Activated CD8-positive, alpha-beta memory T cell treated with anti-CD3 and anti-CD28 coated beads, Interleukin-2, amount 50 U/mL, for 24 hours (primary cell): Measurements from ENCODE around the gene PANK1.
"Not testable (repeated sequence)": the region's sequence is repeated elsewhere in the genome, so short reads cannot be mapped to it uniquely, and the experiment has no call there.

ENCODE experiments used
- DNase-seq: peaks from one replicate; pipeline ENCODE4 v3.0.0-alpha.2; 2020; ENCODE audit errors: extremely low read depth

The PANK1 gene

DNA sequence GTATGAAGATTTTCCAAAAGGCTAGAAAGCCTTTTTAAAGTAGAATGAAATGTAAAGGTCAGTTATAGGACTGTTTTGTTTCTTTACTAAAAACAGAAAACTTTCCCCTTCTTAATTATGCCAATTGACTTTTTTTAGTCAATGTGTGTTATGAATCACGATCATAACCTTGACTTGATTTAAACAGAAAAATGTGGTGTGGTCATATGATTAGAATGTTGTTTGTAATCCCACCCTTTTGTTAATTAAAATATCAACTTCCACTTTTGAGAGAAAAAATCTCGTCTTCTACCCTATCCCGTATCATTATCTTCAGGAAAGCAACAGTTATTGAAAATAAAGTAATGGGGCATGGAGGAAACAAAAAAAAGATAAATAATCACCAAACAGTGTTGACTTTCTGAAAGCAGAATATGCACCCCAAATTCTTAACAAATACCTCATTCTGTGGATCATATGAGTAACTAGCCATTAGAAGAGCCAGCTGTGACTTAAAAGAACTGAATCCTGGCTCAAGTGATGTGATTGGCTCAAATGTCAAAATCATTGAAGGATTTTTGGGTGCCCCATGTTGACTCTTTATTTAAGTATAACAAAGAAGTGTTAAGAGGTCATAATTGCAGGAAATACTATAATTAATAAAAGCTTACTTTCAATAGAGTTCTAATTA, 77.3 kb downstream of the PANK1 start:
- DNase-seq = no peak

- DNase-seq = no peak
These were observed 78.0 kb downstream of the PANK1 start for GRCh38 chr10:89566992-89567391.

GRCh38 chr10:89566095-89566950, 78.7 kb downstream of the PANK1 start:
- DNase-seq = no peak

DNA sequence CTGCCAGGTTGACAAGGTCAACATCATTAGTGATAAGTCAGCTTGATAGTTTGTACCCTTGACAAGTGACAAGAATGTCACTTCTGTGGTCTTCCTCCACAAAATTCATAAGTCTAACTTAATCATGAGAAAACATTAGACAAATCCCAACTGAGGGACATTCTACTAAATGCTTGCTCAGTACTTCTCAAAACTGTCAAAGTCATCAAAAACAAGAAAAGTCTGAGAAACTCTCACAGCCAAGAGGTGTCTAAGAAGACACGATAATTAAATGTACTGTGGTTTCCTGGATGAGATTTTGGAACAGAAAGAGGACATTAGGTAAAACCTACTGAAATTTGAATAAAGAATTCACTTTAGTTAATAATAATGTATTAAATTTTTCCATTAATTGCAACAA, 79.9 kb downstream of the PANK1 start:
- no peak for DNase-seq

DNA sequence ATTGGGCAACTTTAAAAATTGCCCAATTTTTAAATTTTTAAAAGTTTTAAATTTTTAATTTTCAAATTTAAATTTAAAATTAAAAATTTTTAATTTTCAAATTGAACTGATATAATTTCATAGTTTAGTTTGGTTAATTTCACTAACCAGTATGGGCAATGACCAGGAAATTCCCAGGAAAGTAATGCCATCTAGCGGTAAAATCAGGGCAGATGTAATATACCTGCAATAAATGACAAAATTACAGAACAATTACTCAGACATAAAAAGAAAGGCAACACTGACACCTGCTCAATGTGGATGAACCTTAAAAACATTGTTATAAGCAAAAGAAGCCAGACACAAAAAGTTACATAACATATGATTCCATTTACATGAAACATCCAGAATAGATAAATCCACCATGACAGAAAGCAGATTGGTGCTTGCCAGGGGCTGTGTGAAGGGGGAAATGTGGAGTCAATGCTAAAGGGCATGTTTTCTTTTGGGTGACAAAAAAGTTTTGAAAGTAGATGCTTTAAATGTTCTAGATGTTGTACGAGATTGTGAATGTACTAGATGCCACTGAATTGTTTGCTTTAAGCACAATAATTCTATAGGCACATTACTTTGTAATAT, 81.1 kb downstream of the PANK1 start:
- DNase-seq = no peak

DNA sequence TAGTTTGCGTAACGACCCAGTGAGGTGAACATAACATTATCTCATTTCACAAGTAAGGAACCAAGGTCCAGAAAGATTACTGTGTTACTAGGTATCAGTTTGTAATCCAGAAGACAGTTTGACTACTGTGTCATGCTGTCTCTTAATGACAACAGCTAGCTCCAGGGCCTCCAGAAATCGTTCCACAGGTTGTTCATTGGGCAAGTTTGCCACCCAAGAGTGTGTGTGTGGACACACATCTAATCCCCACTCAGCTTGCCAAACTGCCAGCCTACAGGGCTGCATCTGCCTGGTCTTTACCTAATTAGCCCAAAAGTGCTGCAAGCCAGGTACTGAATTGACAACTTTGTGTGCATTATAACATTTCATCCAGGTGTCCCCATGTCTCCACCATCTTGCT, 81.7 kb downstream of the PANK1 start:
- DNase-seq = no peak

- DNase-seq = no peak
These were observed 88.4 kb downstream of the PANK1 start for GRCh38 chr10:89556600-89556999.

- DNase-seq = no peak
These were observed 89.2 kb downstream of the PANK1 start for GRCh38 chr10:89555688-89556445.

- no peak for DNase-seq
These were observed 90.6 kb downstream of the PANK1 start for GRCh38 chr10:89554433-89554832.

DNA sequence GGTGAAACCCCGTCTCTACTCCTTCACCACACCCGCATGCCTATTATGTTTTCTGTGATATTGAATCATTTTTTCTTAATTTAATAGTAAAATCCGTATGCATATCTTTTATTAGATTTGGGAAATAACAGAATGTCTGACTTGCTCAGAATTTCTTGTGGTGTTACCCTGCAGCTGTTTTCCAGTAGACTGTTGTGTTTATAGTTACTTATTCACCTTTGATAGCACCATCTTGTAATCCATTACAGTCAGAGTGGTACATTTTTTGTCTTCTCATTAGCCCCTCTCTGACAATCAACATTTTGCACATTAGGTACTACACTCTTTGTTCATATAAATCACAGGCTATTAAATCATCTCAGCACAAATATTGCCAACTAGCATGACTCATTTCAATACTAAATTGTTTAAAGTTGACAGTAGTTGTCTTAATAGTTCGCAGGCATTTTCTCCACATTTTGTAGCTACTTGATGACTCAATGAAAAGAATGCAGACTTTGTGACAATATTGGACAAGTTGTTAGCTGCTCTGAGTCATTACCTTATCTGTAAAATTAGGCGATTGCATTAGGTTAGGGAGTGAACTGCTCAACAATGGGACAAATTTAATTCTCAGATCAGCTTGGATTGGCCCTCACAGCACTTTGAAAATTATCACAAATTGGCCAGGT, 91.8 kb downstream of the PANK1 start:
- DNase-seq = no peak

GRCh38 chr10:89552213-89552612, 92.8 kb downstream of the PANK1 start:
- no peak for DNase-seq

DNA sequence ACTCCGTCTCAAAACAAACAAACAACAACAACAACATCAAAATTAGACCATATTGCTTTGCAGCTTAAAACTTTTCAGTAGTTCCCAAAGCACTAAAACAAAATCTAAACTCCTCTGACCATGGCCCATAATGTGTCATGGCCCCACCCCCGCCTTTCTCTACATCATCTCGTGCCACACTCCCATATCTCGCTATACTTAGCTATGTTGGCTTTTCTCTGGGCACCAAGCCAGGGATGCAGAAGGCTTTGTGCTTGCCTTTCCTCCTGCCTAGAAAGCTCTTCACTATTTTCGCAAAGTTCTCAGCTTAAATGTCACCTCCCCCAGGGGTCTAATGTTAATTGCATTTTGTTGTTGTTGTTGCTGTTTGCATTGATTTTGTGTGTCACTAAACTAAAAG, 94.5 kb downstream of the PANK1 start:
- no peak for DNase-seq

GRCh38 chr10:89549510-89549909, 95.5 kb downstream of the PANK1 start:
- no peak for DNase-seq

GRCh38 chr10:89548673-89549072, 96.4 kb downstream of the PANK1 start:
- DNase-seq = no peak

GRCh38 chr10:89547853-89548513, 97.1 kb downstream of the PANK1 start:
- DNase-seq = no peak

GRCh38 chr10:89546651-89547050, 98.4 kb downstream of the PANK1 start:
- not testable (repeated sequence) for DNase-seq

- no peak for DNase-seq
These were observed 101.2 kb downstream of the PANK1 start for GRCh38 chr10:89543841-89544240.

- no peak for DNase-seq
These were observed 104.6 kb downstream of the PANK1 start for GRCh38 chr10:89540420-89540949.

DNA sequence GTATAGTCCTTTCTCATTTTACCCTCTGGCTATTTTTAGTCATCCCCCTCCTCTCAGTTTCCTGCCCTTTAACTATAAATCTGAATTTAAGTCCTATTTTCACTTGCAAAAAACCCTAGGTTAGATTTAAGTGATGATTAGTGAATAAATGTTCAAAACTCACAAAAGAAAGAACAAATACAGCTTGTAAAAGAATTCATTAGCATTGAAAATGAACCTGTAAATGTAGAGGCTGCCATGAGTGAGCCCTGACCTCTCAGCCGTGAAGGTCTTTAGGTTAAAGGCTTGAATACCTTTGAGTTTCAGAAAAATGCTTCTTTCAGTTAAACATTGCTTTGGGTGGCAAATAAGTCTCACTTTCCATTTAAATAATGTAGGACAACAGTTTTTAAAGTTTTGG, 107.7 kb downstream of the PANK1 start:
- DNase-seq = no peak

GRCh38 chr10:89536013-89536354, 109.1 kb downstream of the PANK1 start:
- DNase-seq = no peak
